Epithelial cell of proximal tubule (primary cell): ENCODE measurements around the gene TICAM2. TPM values are rescaled to one million over a fixed set of nuclear protein-coding genes. Genes with fewer than 3 reads are reported as not detected.

ENCODE experiments used
- DNase-seq: peaks from one replicate; pipeline ENCODE4 v3.0.0-alpha.2; 2011; ENCODE audit warnings: low read depth
- H3K4me3 ChIP-seq: 2 replicates; pipeline ENCODE4 v1.5.1; 2011; ENCODE audit warnings: low read depth, mild to moderate bottlenecking, low read length
- total RNA-seq: library from RNA; depleted of rRNA; stranded (reverse); fragments of >200 nt; gene quantifications from 2 replicates; pipeline ENCODE4 v1.2.3, GENCODE V29; 2015
- TF ChIP-seq, protein P1 (sequence below): conservative IDR thresholded peaks from 2 replicates; pipeline ENCODE4 v1.5.1; 2012; ENCODE audit warnings: low read depth, mild to moderate bottlenecking, low read length

TICAM2 gene
- total RNA-seq, 1 donor from 2014 or later, result 1.7 TPM

DNA sequence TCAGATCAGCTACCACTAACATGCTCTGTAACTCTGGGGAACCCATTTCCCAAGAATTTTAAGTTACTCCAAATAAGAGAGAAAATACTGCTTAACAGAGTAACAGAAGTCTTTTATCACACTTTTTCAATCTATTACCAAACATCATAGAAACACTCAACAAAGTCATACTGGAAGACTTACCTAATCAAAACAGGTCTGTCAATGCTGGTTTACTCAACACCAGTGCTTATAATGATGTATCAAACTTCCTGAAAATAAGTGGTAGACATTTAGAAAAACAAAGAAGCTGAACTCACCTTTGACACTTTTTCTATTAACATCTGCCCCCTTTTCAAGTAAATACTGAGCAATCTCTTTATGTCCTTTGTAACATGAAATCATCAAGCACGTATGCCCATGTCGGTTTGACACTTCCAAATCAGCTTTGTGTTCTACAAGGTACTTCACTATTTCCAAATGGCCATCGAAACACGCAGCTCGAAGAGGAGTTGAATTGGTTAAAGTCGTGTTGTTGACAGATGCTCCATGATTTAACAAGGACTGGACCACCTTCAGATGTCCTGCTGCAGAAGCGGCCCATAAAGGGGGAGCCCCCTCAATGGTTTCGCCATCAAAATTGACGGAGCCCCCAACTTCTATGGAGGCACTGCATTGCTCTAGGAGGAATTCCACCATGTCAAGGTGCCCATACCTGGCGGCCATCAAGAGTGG, 59.5 kb downstream of the TICAM2 start:
- H3K4me3 ChIP-seq, result peak overlapping the region; percentile 83
- TF ChIP-seq, protein P1, sequence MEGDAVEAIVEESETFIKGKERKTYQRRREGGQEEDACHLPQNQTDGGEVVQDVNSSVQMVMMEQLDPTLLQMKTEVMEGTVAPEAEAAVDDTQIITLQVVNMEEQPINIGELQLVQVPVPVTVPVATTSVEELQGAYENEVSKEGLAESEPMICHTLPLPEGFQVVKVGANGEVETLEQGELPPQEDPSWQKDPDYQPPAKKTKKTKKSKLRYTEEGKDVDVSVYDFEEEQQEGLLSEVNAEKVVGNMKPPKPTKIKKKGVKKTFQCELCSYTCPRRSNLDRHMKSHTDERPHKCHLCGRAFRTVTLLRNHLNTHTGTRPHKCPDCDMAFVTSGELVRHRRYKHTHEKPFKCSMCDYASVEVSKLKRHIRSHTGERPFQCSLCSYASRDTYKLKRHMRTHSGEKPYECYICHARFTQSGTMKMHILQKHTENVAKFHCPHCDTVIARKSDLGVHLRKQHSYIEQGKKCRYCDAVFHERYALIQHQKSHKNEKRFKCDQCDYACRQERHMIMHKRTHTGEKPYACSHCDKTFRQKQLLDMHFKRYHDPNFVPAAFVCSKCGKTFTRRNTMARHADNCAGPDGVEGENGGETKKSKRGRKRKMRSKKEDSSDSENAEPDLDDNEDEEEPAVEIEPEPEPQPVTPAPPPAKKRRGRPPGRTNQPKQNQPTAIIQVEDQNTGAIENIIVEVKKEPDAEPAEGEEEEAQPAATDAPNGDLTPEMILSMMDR, result no peak
- no peak for DNase-seq

DNA sequence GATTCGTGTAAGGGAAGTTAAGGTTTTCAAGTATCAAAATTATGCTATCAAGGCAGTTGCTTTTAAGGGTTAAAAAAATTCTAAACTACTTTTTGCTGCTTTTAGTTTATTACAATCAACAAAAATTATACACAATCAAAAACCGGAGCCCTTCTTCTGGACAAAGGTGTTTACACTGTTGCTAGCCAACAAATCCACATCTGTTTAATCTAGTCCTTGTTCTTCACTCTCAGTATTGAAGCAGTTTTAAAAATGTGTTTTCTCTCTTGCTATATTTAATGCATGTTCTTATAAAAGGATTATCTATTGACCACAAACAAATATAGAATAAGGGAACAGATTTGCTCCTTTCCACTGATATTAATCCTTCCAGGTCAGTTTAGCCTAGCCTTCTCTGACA, 60.2 kb downstream of the TICAM2 start:
- TF ChIP-seq, protein P1, result no peak
- DNase-seq, result no peak
- peak overlapping the region; percentile 83 for H3K4me3 ChIP-seq

DNA sequence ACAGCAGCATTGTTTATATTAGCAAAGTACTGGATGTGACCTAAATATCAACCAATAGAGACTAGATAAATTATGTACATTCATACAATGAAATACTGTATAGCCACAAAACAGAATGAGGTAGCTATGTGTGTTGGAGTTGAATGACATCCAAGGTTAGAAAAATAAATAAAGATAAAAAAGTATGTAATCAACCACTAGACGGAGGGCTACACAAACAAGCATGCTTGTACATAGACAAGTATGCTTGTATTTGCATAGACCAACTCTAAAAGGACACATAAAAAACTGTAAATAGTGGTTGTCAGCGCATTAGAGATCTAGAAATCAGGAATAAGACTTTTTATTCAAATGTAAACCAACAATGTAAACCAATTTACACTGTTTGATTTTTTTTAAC, 60.7 kb downstream of the TICAM2 start:
- TF ChIP-seq, protein P1, result no peak
- no peak for DNase-seq
- H3K4me3 ChIP-seq, result peak overlapping the region; percentile 83

DNA sequence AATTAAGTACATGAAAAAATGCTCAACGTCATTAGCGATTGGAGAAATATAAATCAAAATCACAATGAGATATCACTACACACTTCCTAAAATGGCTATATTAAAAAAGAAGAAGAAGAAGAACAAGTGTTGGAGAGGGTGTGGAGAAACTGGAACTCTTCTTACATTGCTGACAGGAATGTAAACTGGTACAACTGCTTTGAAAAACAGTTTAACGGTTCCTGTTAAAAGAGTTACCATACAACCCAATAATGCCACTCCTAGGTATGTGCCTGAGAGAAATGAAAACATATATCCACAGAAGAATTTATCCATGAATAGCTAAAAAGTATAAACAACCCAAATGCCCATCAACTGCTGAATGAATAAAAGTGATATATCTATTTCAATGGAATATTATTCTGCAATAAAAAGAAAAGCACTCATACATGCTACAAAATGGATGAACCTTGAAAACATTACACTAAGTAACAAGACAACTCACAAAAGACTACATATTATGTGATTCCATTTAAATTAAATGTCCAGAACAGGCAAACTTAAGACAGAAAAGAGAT, 66.7 kb downstream of the TICAM2 start:
- TF ChIP-seq, protein P1, result no peak
- no peak overlapping the region for H3K4me3 ChIP-seq
- DNase-seq, result no peak

DNA sequence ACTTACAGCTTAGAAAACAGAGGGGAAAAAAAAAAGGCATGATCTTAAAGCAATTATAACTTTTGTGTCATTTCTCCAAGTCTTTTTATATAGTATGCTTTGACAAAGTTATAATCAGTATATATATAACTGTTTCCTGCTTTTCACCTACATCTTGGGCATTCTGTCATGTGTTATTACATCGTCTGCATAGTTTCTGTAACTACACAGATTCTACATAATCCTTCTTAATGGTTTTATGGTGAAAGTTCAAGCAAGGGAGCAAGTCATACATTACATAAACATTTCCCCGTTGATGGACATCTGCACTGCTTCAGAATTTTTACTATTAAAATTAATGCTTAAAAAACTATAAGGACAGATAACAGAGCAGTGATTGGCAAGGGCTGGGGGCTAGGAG, 69.8 kb downstream of the TICAM2 start:
- TF ChIP-seq, protein P1, result no peak

DNA sequence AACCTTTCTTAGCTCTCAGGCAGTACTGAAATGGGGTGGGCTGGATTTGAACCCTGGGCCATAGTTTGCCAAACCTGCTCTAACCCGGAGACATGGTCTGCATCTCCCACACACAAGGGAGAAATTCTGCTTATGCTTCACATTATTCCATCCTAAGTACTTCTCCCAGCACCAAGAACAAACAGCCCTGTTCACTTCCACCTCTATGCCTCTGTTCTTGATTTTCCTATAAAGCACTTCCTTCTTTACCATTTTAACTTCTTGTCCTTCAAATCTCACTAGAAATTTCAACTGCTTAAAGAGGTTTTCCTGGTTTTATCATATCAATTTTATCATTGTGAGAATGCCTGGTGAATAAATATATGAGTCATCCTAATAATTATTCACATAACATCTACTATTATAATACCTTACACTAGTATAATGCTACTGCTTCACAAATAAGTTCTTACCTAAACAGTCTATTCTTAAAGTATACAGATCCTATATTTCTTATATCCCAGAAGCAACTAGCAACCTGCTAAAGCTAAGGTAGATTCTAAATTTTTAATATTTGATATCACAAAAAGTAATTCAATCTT, 70.4 kb downstream of the TICAM2 start:
- TF ChIP-seq, protein P1, result no peak
- no peak overlapping the region for H3K4me3 ChIP-seq
- no peak for DNase-seq

More for the DNA sequence above, 69.8 kb downstream of the TICAM2 start:
- H3K4me3 ChIP-seq, result no peak overlapping the region
- DNase-seq, result no peak
